Liver (tissue), 3 donors: Measurements from ENCODE around the gene PRIM2.
"Not testable (repeated sequence)": the region's sequence is repeated elsewhere in the genome, so short reads cannot be mapped to it uniquely, and the experiment has no call there.

Experiments
- GABPA ChIP-seq, 2 donors: IDR thresholded peaks in 1 of 2; conservative IDR thresholded peaks in 1 of 2; 2 replicates each; pipeline ENCODE4 v1.6.1; 2016; ENCODE audit warnings: antibody characterized with exemption in 2 of 2, mild to moderate bottlenecking in 1 of 2, moderate library complexity in 1 of 2
- JUND ChIP-seq, 2 donors: IDR thresholded peaks; 2 replicates each; pipeline ENCODE4 v1.6.1; 2016; ENCODE audit warnings: antibody characterized with exemption in 2 of 2
- RAD21 ChIP-seq, 2 donors: IDR thresholded peaks; 2 replicates each; pipeline ENCODE4 v1.6.1; 2016; ENCODE audit warnings: antibody characterized with exemption in 2 of 2, mild to moderate bottlenecking in 2 of 2
- SP1 ChIP-seq: IDR thresholded peaks from 2 replicates; pipeline ENCODE4 v1.6.1; 2018; ENCODE audit warnings: antibody characterized with exemption, mild to moderate bottlenecking
- TAF1 ChIP-seq: conservative IDR thresholded peaks from 2 replicates; pipeline ENCODE4 v1.6.1; 2016; ENCODE audit warnings: antibody characterized with exemption, mild to moderate bottlenecking
- YY1 ChIP-seq: IDR thresholded peaks from 2 replicates; pipeline ENCODE4 v1.6.1; 2016; ENCODE audit warnings: antibody characterized with exemption, mild to moderate bottlenecking
- TF ChIP-seq, protein P1 (sequence below): fragments of 150-350 bp; IDR thresholded peaks from 2 replicates; pipeline ENCODE4 v1.5.1; 2017; ENCODE audit warnings: improper control_type of control experiment, low read depth, low read length; ENCODE audit not compliant: missing input control
- TF ChIP-seq, protein P2 (sequence below): IDR thresholded peaks from 2 replicates; pipeline ENCODE4 v1.6.1; 2016; ENCODE audit warnings: antibody characterized with exemption, mild to moderate bottlenecking
- TF ChIP-seq, protein P3 (sequence below): IDR thresholded peaks from 2 replicates; pipeline ENCODE4 v1.6.1; 2016; ENCODE audit warnings: antibody characterized with exemption
- donor health status: healthy.
- donor health status: healthy.

DNA sequence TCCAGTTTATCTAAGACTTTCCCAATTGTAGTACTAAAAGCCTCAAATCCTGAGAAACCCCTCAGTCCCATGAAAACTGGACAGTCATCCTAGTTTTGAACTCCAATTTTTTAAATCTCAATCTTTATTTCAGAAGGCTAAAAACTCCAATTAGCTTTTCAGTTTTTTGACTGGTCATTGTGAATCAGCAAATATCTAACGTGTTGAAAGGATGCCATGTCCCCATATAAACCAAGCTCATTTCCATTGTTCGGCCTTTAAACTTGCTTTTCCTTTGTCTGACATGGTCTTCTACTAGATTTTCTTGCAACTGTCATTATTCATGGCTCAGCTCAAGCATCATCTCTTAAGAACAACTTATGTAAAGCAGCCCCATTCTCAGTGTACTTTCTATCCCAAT lies 342.4 kb downstream of the PRIM2 start:
- TF ChIP-seq, protein P1, sequence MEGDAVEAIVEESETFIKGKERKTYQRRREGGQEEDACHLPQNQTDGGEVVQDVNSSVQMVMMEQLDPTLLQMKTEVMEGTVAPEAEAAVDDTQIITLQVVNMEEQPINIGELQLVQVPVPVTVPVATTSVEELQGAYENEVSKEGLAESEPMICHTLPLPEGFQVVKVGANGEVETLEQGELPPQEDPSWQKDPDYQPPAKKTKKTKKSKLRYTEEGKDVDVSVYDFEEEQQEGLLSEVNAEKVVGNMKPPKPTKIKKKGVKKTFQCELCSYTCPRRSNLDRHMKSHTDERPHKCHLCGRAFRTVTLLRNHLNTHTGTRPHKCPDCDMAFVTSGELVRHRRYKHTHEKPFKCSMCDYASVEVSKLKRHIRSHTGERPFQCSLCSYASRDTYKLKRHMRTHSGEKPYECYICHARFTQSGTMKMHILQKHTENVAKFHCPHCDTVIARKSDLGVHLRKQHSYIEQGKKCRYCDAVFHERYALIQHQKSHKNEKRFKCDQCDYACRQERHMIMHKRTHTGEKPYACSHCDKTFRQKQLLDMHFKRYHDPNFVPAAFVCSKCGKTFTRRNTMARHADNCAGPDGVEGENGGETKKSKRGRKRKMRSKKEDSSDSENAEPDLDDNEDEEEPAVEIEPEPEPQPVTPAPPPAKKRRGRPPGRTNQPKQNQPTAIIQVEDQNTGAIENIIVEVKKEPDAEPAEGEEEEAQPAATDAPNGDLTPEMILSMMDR = not testable (repeated sequence)
- not testable (repeated sequence) for TF ChIP-seq GABPA (IDR thresholded peaks at IDR 0.05 in 1 of 2, conservative IDR thresholded peaks at IDR 0.05 in 1 of 2); JUND (IDR thresholded peaks at IDR 0.05); YY1; TAF1; SP1; RAD21 (IDR thresholded peaks at IDR 0.05)
- TF ChIP-seq, protein P2, sequence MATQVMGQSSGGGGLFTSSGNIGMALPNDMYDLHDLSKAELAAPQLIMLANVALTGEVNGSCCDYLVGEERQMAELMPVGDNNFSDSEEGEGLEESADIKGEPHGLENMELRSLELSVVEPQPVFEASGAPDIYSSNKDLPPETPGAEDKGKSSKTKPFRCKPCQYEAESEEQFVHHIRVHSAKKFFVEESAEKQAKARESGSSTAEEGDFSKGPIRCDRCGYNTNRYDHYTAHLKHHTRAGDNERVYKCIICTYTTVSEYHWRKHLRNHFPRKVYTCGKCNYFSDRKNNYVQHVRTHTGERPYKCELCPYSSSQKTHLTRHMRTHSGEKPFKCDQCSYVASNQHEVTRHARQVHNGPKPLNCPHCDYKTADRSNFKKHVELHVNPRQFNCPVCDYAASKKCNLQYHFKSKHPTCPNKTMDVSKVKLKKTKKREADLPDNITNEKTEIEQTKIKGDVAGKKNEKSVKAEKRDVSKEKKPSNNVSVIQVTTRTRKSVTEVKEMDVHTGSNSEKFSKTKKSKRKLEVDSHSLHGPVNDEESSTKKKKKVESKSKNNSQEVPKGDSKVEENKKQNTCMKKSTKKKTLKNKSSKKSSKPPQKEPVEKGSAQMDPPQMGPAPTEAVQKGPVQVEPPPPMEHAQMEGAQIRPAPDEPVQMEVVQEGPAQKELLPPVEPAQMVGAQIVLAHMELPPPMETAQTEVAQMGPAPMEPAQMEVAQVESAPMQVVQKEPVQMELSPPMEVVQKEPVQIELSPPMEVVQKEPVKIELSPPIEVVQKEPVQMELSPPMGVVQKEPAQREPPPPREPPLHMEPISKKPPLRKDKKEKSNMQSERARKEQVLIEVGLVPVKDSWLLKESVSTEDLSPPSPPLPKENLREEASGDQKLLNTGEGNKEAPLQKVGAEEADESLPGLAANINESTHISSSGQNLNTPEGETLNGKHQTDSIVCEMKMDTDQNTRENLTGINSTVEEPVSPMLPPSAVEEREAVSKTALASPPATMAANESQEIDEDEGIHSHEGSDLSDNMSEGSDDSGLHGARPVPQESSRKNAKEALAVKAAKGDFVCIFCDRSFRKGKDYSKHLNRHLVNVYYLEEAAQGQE = not testable (repeated sequence)
- TF ChIP-seq, protein P3, sequence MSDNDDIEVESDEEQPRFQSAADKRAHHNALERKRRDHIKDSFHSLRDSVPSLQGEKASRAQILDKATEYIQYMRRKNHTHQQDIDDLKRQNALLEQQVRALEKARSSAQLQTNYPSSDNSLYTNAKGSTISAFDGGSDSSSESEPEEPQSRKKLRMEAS = not testable (repeated sequence)
